Muscle of leg (tissue), 11 donors: ENCODE data around the gene TMEM121. TPM values are rescaled to one million over a fixed set of nuclear protein-coding genes. Genes with fewer than 3 reads are reported as not detected.

Source experiments
- DNase-seq: peaks from one replicate; pipeline ENCODE4 v3.0.0; 2013
- H3K27ac ChIP-seq: one replicate; pipeline ENCODE4 v1.5.1; 2013; ENCODE audit warnings: mild to moderate bottlenecking, low read length, control low read depth
- H3K27me3 ChIP-seq: one replicate; pipeline ENCODE4 v1.6.1; 2013; ENCODE audit warnings: low read length; ENCODE audit not compliant: control insufficient read depth, insufficient read depth
- H3K36me3 ChIP-seq: one replicate; pipeline ENCODE4 v1.6.1; 2013; ENCODE audit warnings: low read length; ENCODE audit not compliant: control insufficient read depth, insufficient read depth
- H3K4me1 ChIP-seq: one replicate; pipeline ENCODE4 v1.6.1; 2013; ENCODE audit warnings: low read length; ENCODE audit not compliant: control insufficient read depth, insufficient read depth
- H3K4me3 ChIP-seq: one replicate; pipeline ENCODE4 v1.5.1; 2013; ENCODE audit warnings: low read length, control low read depth
- H3K9me3 ChIP-seq: replicated peaks from 2 replicates; pipeline ENCODE4 v1.6.1; 2013; ENCODE audit warnings: low read depth, low read length; ENCODE audit not compliant: control insufficient read depth
- WGBS: methylation state at CpG from one replicate; pipeline ENCODE4 v1.1.5; 2013; ENCODE audit warnings: missing lambda C conversion rate; ENCODE audit not compliant: insufficient coverage; 5-methylcytosine and 5-hydroxymethylcytosine counted together
- polyA plus RNA-seq, 8 donors: library from polyadenylated mRNA; unstranded; fragments of 120-200 nt; gene quantifications; one replicate each; pipeline versions ENCODE4 v1.2.1 to v1.2.3, GENCODE V29; 2013; ENCODE audit warnings: inconsistent platforms in 1 of 8, low replicate concordance in 1 of 8; ENCODE audit not compliant: insufficient read length in 8 of 8, insufficient read depth in 1 of 8
- total RNA-seq: library from RNA; stranded (reverse); fragments of 120-200 nt; gene quantifications from one replicate; pipeline ENCODE4 v1.2.4, GENCODE V29; 2013

TMEM121 gene
- total and polyA plus RNA-seq, 9 donors, result 1.3 to 4.8 (median 3.4) TPM

GRCh38 chr14:105487986-105488777, 38.2 kb upstream of the TMEM121 start:
- 67% methylated on average over 23 of the region's 26 CpGs for WGBS
- DNase-seq, result peak; percentile 42
- H3K27ac ChIP-seq, result peak overlapping the region; percentile 81
- H3K4me1 ChIP-seq, result peaks cover 72% of the 10 kb centered on the region
- peaks cover 25% of the 10 kb centered on the region for H3K27me3 ChIP-seq
- H3K4me3 ChIP-seq, result peak overlapping the region; percentile 41
- peaks cover 7% of the 10 kb centered on the region for H3K36me3 ChIP-seq
- H3K9me3 ChIP-seq, result no peaks in the 10 kb centered on the region

GRCh38 chr14:105488781-105489541, 37.4 kb upstream of the TMEM121 start:
- H3K9me3 ChIP-seq, result no peaks in the 10 kb centered on the region
- no peak overlapping the region for H3K4me3 ChIP-seq
- H3K4me1 ChIP-seq, result peaks cover 64% of the 10 kb centered on the region
- 75% methylated on average over 7 of the region's 20 CpGs for WGBS
- peak; percentile 53 for DNase-seq
- peak overlapping the region; percentile 81 for H3K27ac ChIP-seq
- H3K27me3 ChIP-seq, result peaks cover 25% of the 10 kb centered on the region
- H3K36me3 ChIP-seq, result peaks cover 7% of the 10 kb centered on the region

GRCh38 chr14:105489542-105490266, 36.7 kb upstream of the TMEM121 start:
- H3K36me3 ChIP-seq, result peaks cover 7% of the 10 kb centered on the region
- DNase-seq, result peak; percentile 96
- H3K27me3 ChIP-seq, result peaks cover 25% of the 10 kb centered on the region
- peak overlapping the region; percentile 89 for H3K27ac ChIP-seq
- H3K4me1 ChIP-seq, result peaks cover 57% of the 10 kb centered on the region
- H3K9me3 ChIP-seq, result no peaks in the 10 kb centered on the region
- peak overlapping the region; percentile 60 for H3K4me3 ChIP-seq
- WGBS, result under 1% methylated on average over 24 of the region's 44 CpGs

GRCh38 chr14:105490267-105490571, 36.2 kb upstream of the TMEM121 start:
- Histone ChIP-seq H3K27ac (peak overlapping the region; percentile 89), H3K27me3 (peaks cover 25% of the 10 kb centered on the region), H3K4me3 (peak overlapping the region; percentile 60), H3K4me1 (peaks cover 54% of the 10 kb centered on the region), H3K9me3 (no peaks in the 10 kb centered on the region), H3K36me3 (peaks cover 7% of the 10 kb centered on the region)
- under 1% methylated on average over 33 of the region's 33 CpGs for WGBS
- no peak for DNase-seq

GRCh38 chr14:105490572-105491365, 35.6 kb upstream of the TMEM121 start, which contains the start of gene TEDC1:
Gene TEDC1, plus strand, starts transcription at chr14:105491246. Its CDS starts 130 bp downstream, at chr14:105491376.
- no peaks in the 10 kb centered on the region for H3K9me3 ChIP-seq
- H3K36me3 ChIP-seq, result peaks cover 7% of the 10 kb centered on the region
- peaks cover 48% of the 10 kb centered on the region for H3K4me1 ChIP-seq
- peak; percentile 100 for DNase-seq
- under 1% methylated on average over 94 of the region's 94 CpGs for WGBS
- H3K4me3 ChIP-seq, result peak within 1 kb of the TSS; percentile 60
- peaks cover 22% of the 10 kb centered on the region for H3K27me3 ChIP-seq
- H3K27ac ChIP-seq, result peak within 1 kb of the TSS; percentile 89

GRCh38 chr14:105491366-105491973, 34.9 kb upstream of the TMEM121 start:
- Histone ChIP-seq H3K36me3 (peaks cover 7% of the 10 kb centered on the region), H3K4me3 (peak overlapping the region; percentile 57), H3K9me3 (no peaks in the 10 kb centered on the region), H3K27ac (peak overlapping the region; percentile 85), H3K4me1 (peaks cover 41% of the 10 kb centered on the region), H3K27me3 (peaks cover 15% of the 10 kb centered on the region)
- WGBS, result 1% methylated on average over 52 of the region's 53 CpGs
- no peak for DNase-seq

GRCh38 chr14:105492031-105492970, 34.1 kb upstream of the TMEM121 start:
- Histone ChIP-seq H3K36me3 (peaks cover 7% of the 10 kb centered on the region), H3K4me1 (peaks cover 38% of the 10 kb centered on the region), H3K9me3 (no peaks in the 10 kb centered on the region), H3K27me3 (peaks cover 6% of the 10 kb centered on the region), H3K27ac (no peak overlapping the region), H3K4me3 (no peak overlapping the region)
- 75% methylated on average over 18 of the region's 24 CpGs for WGBS
- no peak for DNase-seq

- Histone ChIP-seq H3K36me3 (peaks cover 7% of the 10 kb centered on the region), H3K9me3 (no peaks in the 10 kb centered on the region), H3K4me1 (peaks cover 32% of the 10 kb centered on the region), H3K27ac (no peak overlapping the region), H3K27me3 (no peaks in the 10 kb centered on the region), H3K4me3 (no peak overlapping the region)
- DNase-seq, result peak; percentile 46
- 86% methylated on average over 17 of the region's 20 CpGs for WGBS
Measured at GRCh38 chr14:105492971-105493871, 33.2 kb upstream of the TMEM121 start.
